Activated CD4-positive, alpha-beta T cell treated with anti-CD3 and anti-CD28 coated beads for 36 hours (primary cell): ENCODE results near the gene TBX2. TPM values are rescaled to one million over a fixed set of nuclear protein-coding genes. Genes with fewer than 3 reads are reported as not detected.

Experiments used
- ATAC-seq: fragments of 200-7000 bp; cut with Tn5 transposase; one replicate; pipeline ENCODE4 v1.10.0; 2021; ENCODE audit warnings: mild to moderate bottlenecking, moderate library complexity
- CTCF ChIA-PET: fragments of 350-600 bp; sonication (Branson Sonifier 250); formaldehyde crosslinking; loops from one replicate; lab custom pipeline; 2021; ENCODE audit warnings: antibody characterized with exemption; lab: Charles Lee
- POLR2A ChIA-PET: fragments of 350-600 bp; sonication (Branson Sonifier 250); formaldehyde crosslinking; loops from one replicate; lab custom pipeline; 2021; ENCODE audit warnings: antibody characterized with exemption, inconsistent platforms; lab: Charles Lee
- DNase-seq: peaks from one replicate; pipeline ENCODE4 v3.0.0-alpha.2; 2020
- H3K27ac Mint-ChIP-seq: one replicate; pipeline ENCODE4 v1.8.0; 2021; ENCODE audit warnings: mixed read lengths
- H3K27me3 Mint-ChIP-seq: one replicate; pipeline ENCODE4 v1.8.0; 2021; ENCODE audit warnings: mixed read lengths
- H3K36me3 Mint-ChIP-seq: one replicate; pipeline ENCODE4 v1.8.0; 2021; ENCODE audit warnings: low read depth, mixed read lengths
- H3K4me1 Mint-ChIP-seq: one replicate; pipeline ENCODE4 v1.8.0; 2021; ENCODE audit warnings: mixed read lengths
- H3K4me3 Mint-ChIP-seq: one replicate; pipeline ENCODE4 v1.8.0; 2021; ENCODE audit warnings: mild to moderate bottlenecking, moderate library complexity, mixed read lengths
- H3K9me3 Mint-ChIP-seq: one replicate; pipeline ENCODE4 v1.8.0; 2021; ENCODE audit warnings: low read depth, mixed read lengths
- intact Hi-C, 2 experiments: fragments of 100-400 bp; cut with DNase I in 1 of 2; cut with micrococcal nuclease in 1 of 2; formaldehyde crosslinking; loops; one replicate each; pipeline versions ENCODE4 v1.14.2 to v1.15.1; 2022 to 2024; cut with DNase I, micrococcal nuclease
- total RNA-seq, 2 experiments: library from RNA; stranded (reverse); gene quantifications; one replicate each; pipeline ENCODE4 v1.2.3, GENCODE V29; 2021

Gene TBX2
- total RNA-seq, 2 experiments from 2014 or later, result not detected

DNA sequence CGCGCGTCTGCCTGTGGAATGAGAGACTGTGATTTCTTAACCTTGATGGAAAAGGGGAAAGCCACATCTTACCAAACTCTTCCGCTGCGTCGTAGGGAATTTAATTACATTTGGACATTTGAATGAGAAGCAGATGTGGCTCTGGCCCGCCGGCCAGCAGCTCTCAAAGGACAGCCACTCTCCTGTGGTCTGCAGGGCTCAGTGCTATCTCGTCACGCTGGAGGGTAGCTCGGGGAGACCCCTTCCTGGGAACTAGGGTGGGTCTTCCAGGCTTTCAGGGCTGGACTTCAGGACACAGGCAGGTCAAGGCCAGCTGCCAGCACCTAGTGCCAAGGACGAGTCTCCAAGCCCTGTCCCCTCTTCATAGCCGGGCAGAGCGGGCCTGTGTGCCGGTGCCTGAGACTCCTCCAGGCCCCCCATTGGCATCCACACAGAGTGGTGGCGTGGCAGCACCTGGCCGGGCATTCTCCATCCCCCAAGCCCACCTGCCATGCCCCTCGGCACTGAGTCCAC is 15.9 kb upstream of the TBX2 start:
- ATAC-seq, result no peak
- Mint-ChIP-seq H3K4me1 (no peaks in the 10 kb centered on the region), H3K4me3 (no peak overlapping the region), H3K9me3 (no peaks in the 10 kb centered on the region), H3K36me3 (no peaks in the 10 kb centered on the region), H3K27ac (no peak overlapping the region), H3K27me3 (no peaks in the 10 kb centered on the region)
- POLR2A ChIA-PET, result no interaction called here
- DNase-seq, result no peak
- CTCF ChIA-PET, result no interaction called here
- intact Hi-C loops, result no loop called here

DNA sequence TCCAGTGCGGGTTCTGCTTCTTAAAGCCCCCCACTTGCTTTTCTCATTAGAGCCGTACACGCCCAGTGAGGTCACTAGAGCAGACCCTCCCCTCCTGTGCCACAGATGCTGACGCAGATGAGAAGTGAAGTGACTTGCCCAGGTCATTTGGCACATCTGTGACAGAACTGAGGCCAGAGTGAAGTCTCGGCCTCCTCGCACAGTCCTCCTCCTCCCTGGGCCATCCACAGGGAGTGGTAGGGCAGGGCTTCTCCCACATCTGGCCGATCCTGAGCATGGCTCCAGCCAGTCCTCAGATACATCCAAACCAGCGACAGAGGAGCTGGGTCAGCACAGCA is 15.3 kb upstream of the TBX2 start:
- intact Hi-C loops, result no loop called here
- ChIA-PET CTCF (no interaction called here), POLR2A (no interaction called here)
- Mint-ChIP-seq H3K36me3 (no peaks in the 10 kb centered on the region), H3K27me3 (peaks cover 3% of the 10 kb centered on the region), H3K4me1 (no peaks in the 10 kb centered on the region), H3K27ac (no peak overlapping the region), H3K9me3 (no peaks in the 10 kb centered on the region), H3K4me3 (no peak overlapping the region)
- DNase-seq (no peak), ATAC-seq (no peak)

DNA sequence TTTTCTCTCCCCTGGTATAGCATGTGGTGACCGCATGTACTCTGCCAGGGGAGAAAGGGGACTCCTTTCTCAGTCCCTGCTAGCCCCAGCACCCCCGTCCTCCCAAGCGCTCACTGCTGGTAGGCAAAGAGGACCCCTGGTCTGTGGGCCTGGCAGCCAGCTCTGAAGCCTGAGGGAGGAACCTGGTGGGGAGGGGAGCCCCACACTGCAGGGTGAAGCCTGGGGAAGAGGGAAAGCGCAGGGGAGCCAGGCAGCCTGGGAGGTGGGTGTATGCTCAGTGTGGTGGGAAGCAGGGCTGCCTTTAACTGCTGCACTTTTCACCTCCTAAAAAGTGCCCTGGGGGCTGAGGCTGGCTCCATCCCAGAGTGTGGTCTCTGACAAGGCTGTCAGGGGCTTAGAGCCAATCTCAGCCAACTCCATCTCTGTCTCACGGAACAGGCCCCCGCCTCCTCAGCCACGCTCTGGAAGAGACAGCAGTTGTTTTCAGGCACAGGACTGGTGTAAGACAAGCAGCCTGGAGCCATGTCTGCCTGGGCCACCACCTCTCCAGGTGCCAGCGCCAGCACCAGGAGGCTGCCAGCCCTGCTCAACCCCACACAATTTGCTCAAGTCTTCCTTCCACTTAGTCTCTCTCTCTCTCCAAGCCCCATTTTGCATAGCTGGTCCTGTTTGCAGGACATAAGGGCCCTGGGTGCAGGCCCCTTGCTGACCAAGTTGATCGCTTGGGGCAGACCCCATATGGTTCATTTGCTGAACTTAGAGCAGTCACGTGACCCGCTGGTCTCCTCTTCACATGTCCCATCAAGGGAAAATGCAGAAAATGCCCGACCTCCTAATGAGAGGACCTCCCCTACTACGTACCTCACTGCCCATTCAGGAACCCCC is 14.7 kb upstream of the TBX2 start:
- no peak for DNase-seq
- ChIA-PET POLR2A (no interaction called here), CTCF (interaction anchor here (1.1 kb wide), 1 partner anchor 9 kb away, joined by 4 read pairs; no protein-coding TSS in a partner anchor)
- Mint-ChIP-seq H3K36me3 (no peaks in the 10 kb centered on the region), H3K9me3 (no peaks in the 10 kb centered on the region), H3K27me3 (peaks cover 4% of the 10 kb centered on the region), H3K4me3 (no peak overlapping the region), H3K27ac (no peak overlapping the region), H3K4me1 (no peaks in the 10 kb centered on the region)
- no peak for ATAC-seq
- intact Hi-C loops, result no loop called here

DNA sequence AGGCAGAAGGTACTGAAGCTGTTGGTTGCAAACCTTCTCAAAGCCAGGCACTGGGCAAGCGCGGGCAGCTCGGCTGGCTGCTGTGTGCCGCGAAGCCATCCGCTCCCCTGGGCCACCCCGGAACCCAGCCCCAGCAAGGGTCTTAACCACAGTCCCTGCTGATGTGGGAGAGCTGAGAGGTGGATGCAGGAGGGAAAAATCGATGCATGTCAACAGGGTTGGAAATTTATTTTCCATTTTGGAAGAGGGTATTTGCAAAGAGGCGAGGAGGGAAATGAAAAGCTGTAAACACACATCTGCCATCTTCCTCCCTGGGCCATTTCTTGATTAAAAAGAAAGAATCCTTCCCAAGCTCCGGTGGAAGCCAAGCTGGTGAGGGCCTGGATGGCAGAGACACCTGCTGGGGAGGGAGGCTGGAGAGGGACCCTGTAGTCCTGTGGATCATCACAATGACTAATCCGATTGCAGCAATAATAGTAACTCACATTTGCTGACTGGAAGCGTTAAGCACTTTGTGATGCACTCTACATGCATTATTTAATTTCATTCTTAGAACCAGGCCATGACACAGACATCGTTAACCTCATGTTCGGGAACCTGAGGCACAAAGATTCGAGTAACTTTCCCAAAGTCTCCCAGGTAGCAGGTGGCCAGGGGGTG is 13.9 kb upstream of the TBX2 start:
- no peak for ATAC-seq
- no peak overlapping the region for H3K4me3 Mint-ChIP-seq
- H3K4me1 Mint-ChIP-seq, result no peaks in the 10 kb centered on the region
- H3K9me3 Mint-ChIP-seq, result no peaks in the 10 kb centered on the region
- H3K27ac Mint-ChIP-seq, result no peak overlapping the region
- ChIA-PET CTCF (interaction anchor here (0.7 to 1.1 kb wide), 2 partner anchors 9 to 423 kb away, joined by 3 to 4 read pairs; no protein-coding TSS in a partner anchor), POLR2A (interaction anchor here (0.6 kb wide), 1 partner anchor 246 kb away, joined by 4 read pairs; no protein-coding TSS in a partner anchor)
- intact Hi-C loops, result no loop called here
- H3K27me3 Mint-ChIP-seq, result peaks cover 4% of the 10 kb centered on the region
- no peak for DNase-seq
- no peaks in the 10 kb centered on the region for H3K36me3 Mint-ChIP-seq

DNA sequence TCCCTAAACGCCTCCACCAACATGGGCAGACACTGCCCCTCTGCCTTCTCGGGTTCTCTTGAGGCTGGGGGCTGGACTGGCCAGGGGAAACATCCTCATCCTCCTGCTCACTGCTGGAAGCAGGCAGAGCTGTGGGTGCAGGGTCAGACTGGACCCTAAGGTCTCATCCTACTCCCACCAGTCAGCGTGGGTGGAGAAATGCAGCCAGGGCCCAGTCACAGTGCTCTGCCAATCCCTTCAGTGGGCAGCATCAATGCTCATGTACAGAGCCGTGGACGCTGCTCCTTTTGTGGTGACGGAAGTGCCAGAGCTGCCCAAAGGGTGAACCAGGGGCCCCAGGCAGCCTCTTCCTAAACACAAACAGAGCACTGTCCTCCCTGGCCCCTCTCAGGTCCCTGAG is 13.4 kb upstream of the TBX2 start:
- peaks cover 4% of the 10 kb centered on the region for H3K27me3 Mint-ChIP-seq
- intact Hi-C loops, result no loop called here
- POLR2A ChIA-PET, result no interaction called here
- DNase-seq (no peak), ATAC-seq (no peak)
- no peak overlapping the region for H3K27ac Mint-ChIP-seq
- no peaks in the 10 kb centered on the region for H3K9me3 Mint-ChIP-seq
- H3K4me3 Mint-ChIP-seq, result no peak overlapping the region
- H3K36me3 Mint-ChIP-seq, result no peaks in the 10 kb centered on the region
- CTCF ChIA-PET, result interaction anchor here (0.7 to 1.1 kb wide), 2 partner anchors 8 to 424 kb away, joined by 3 to 4 read pairs; no protein-coding TSS in a partner anchor
- no peaks in the 10 kb centered on the region for H3K4me1 Mint-ChIP-seq

DNA sequence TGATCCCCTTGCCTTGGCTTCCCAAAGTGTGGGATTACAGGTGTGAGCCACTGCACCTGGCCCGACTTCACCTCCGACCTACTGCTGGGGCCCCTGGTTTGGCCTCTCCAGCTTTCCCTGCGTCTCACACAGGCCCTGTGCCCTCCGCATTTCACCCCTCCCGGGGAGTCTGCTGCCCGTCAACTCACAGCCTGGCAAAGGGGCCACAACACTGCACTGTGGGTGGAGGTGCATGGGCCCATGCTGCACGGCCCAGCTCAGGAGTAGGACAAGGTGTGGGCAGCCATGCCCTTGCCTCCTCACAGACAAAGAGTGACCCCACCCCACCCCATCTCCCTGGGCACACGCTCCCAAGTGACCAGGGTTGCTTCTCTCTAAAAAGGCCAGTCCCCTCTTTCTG is 12.6 kb upstream of the TBX2 start:
- Mint-ChIP-seq H3K4me1 (no peaks in the 10 kb centered on the region), H3K27me3 (peaks cover 4% of the 10 kb centered on the region), H3K27ac (no peak overlapping the region), H3K36me3 (no peaks in the 10 kb centered on the region), H3K9me3 (no peaks in the 10 kb centered on the region), H3K4me3 (no peak overlapping the region)
- POLR2A ChIA-PET, result no interaction called here
- CTCF ChIA-PET, result no interaction called here
- no peak for DNase-seq
- ATAC-seq, result no peak
- intact Hi-C loops, result no loop called here

DNA sequence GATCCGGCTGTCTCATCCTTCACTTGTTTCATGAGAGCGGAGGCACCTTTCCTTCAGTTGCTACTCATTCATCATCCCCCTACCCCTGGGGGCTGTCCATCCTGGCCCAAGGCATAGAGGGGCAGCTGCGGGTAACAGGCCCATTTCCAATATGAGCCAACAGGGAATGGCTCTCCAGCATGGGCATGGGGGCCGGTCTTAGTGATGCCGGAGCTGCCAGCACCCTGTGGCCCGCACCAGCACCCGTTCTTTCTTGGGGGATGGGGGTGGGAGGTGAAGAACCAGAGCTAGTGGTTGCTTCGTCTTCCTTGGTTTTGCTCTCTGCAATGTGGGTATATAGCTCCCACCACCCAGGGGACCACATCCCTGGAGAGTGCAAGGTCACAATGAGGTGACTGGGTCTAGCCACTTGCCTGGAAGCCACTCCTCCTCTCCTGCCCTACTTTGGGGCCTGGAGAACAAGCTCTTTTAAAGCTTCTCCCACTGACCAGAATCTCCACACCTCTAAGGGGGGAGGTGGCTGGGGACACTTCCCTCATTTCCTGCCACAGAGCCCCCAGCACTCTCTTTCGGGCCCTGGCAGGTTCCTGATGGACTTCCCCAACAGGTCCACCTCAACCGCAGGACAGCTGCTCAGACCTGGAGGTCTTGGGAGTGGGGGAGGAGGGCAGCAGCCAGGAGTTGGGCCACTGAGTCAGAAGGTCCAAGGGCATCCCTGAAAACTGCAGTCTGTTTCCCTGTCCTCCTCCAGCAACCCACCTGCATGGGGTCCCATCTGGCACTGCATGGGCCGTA is 11.9 kb upstream of the TBX2 start:
- Mint-ChIP-seq H3K36me3 (no peaks in the 10 kb centered on the region), H3K27ac (no peak overlapping the region), H3K9me3 (no peaks in the 10 kb centered on the region), H3K4me3 (no peak overlapping the region), H3K27me3 (peaks cover 4% of the 10 kb centered on the region), H3K4me1 (no peaks in the 10 kb centered on the region)
- POLR2A ChIA-PET, result no interaction called here
- ATAC-seq, result no peak
- intact Hi-C loops, result no loop called here
- DNase-seq, result no peak
- CTCF ChIA-PET, result no interaction called here

DNA sequence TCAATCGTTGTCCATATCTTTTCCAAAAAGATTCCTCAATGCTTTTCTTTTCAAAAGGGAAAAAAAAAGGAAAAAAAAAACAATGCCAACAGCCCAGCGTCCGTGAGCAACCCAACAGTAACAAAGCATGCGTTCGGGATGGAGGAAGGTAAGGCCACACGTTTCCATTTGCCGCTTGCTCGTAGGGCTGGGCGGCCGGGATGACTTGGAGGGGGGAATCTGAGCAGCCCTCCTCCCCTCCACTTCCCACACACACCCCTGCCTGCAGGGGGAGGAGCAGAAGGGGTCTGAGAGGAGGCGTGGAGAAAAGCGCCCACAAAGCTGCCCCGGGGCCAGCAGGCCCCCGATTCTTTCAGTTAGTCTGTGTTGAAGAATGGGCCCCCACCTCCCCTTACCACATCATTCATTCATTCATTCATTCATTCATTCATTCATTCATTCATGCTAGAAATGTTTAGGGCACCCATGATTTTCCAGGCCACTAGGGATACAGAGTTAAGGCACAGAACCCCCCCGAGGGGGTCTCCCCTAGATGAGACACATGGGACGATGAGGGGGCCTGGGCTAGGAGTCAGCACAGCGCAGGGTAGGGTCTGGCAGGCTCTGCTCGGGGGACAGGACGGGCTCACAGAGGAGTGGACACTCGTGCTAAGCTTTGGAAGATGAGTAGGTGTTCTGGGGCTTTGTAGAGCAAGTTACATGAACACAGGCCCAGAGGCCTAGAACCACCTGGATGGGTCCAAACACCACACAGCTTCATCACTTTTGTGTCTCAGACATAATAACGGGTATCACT is 10.9 kb upstream of the TBX2 start:
- Mint-ChIP-seq H3K4me1 (no peaks in the 10 kb centered on the region), H3K27me3 (peaks cover 4% of the 10 kb centered on the region), H3K4me3 (no peak overlapping the region), H3K9me3 (no peaks in the 10 kb centered on the region), H3K36me3 (no peaks in the 10 kb centered on the region), H3K27ac (no peak overlapping the region)
- intact Hi-C loops, result no loop called here
- ChIA-PET POLR2A (no interaction called here), CTCF (interaction anchor here (0.6 to 0.7 kb wide), 3 partner anchors 30 to 406 kb away, joined by 3 read pairs; no protein-coding TSS in a partner anchor)
- DNase-seq (no peak), ATAC-seq (no peak)

DNA sequence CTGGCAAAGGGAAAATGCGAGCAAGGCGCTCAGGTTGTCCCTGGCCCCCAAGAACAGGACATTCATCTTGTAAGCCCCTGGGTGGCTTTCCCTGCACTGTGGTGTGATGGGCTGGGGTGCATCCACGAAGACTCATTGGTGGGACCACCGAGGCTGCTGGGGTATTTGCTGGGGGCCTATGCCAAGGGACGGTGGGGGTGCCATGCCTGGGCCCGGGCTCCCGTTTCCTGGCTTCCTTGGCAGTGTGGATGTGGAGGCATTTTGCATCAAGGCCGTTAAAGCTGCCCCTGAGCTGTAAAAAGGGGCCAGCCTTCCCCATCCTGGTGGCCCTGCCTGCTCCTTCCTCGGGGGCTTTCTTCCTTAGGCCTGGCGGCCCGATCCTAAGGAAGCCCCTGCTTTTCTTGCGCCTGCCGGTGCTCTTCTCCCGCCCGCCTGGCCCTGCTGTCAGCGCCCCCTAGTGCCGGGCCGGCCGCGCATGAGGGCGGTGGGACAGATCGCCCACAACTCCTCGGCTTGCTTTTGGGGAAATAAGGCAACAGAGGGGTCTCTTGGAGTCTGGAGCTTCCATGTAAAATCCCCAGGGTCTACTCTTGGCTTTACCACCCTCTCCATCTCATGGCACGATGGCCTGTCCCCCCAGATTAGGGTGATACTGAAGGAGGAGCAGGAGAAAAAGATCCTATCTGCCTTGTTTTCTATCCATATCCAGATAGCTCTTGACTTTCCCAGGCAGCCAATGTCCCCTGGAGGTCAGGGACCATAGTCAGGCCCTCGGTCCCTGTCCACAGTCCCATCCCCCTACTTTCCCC is 9.8 kb upstream of the TBX2 start:
- ATAC-seq (peak; percentile 74), DNase-seq (peak; percentile 74)
- POLR2A ChIA-PET, result interaction anchor here (0.6 kb wide), 1 partner anchor 72 kb away, joined by 3 read pairs; no protein-coding TSS in a partner anchor
- peaks cover 7% of the 10 kb centered on the region for H3K27me3 Mint-ChIP-seq
- no peaks in the 10 kb centered on the region for H3K4me1 Mint-ChIP-seq
- no peak overlapping the region for H3K4me3 Mint-ChIP-seq
- no peak overlapping the region for H3K27ac Mint-ChIP-seq
- H3K36me3 Mint-ChIP-seq, result no peaks in the 10 kb centered on the region
- CTCF ChIA-PET, result interaction anchor here (0.7 to 1.0 kb wide), 9 partner anchors 8 to 669 kb away, joined by 3 to 6 read pairs (median 3); no protein-coding TSS in a partner anchor
- intact Hi-C loops, result loop anchor here (1.0 kb wide), 4 partner anchors 388 to 669 kb away; no protein-coding TSS in a partner anchor
- H3K9me3 Mint-ChIP-seq, result no peaks in the 10 kb centered on the region

DNA sequence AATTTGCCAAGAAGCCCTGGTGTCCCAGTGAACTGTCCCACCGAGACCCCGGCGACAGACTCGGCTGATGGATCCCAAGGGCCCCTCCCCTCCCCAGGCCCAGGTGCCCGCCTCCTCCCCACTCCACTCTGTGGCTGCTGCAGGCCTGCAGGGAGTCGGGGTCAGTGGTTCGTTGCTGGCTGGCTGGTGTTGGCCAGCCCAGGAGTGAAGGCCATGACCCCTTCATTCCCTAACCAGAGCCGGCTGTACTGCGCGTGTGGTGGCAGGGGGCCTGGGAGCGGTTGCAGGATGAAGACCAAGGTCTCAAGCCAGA is 9.2 kb upstream of the TBX2 start:
- ChIA-PET POLR2A (interaction anchor here (0.6 kb wide), 1 partner anchor 72 kb away, joined by 3 read pairs; no protein-coding TSS in a partner anchor), CTCF (interaction anchor here (0.7 to 1.0 kb wide), 5 partner anchors 9 to 670 kb away, joined by 3 to 5 read pairs (median 3); no protein-coding TSS in a partner anchor)
- no peak for ATAC-seq
- no peak for DNase-seq
- Mint-ChIP-seq H3K27ac (no peak overlapping the region), H3K27me3 (peaks cover 9% of the 10 kb centered on the region), H3K36me3 (no peaks in the 10 kb centered on the region), H3K4me3 (no peak overlapping the region), H3K4me1 (no peaks in the 10 kb centered on the region), H3K9me3 (no peaks in the 10 kb centered on the region)
- intact Hi-C loops, result loop anchor here (1.0 kb wide), 4 partner anchors 388 to 669 kb away; no protein-coding TSS in a partner anchor
